T follicular helper cell (primary cell): ENCODE data around the gene LAPTM5.
A peak's percentile ranks its signal among the peaks of the same experiment; 100 is the strongest.
"Not testable (repeated sequence)": the region's sequence is repeated elsewhere in the genome, so short reads cannot be mapped to it uniquely, and the experiment has no call there.

Experiments
- DNase-seq: peaks from one replicate; pipeline ENCODE4 v3.0.0-alpha.2; 2020; ENCODE audit warnings: low read depth
- total RNA-seq, 2 experiments: gene quantifications; one replicate each; lab custom pipeline; 2026; lab: John Stamatoyannopoulos, UW

LAPTM5 gene
- total RNA-seq = 107 to 752 reads per million in 2 experiments

DNA sequence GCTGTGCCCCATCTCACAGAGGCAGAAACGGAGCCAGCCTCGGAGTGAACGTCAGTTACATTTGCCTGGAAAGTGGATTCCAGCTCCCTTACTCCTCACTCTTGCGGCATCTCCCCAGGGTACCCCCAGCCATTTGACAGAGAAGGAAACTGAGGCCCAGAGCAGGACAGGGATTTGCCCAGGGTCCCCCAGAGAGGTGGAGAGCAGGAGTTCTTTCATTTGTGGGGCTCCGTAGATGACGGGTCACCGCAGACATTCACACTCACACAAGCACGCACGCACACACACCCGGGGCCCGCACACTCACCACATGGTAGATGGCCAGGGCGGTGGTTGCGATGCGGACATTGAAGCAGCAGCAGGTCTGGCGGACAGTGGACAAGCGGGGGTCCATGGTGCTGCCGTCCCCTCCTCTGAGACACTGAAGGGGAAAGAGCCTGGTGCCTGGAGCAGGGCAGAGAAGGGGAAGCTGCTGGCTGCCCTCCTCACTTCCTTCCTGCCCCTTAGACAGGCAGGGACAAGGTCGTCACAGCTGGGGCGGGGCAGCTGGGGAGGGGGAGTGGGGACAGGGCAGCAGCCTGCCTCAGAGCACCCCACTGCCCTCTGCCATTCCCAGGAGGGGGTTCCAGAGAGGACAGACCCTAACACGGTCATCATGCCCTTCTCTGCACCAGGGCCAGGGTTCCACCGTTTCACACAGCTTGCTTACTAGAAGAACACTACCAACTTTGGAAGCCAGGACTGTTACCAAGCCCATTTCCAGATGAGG is at the start of gene LAPTM5:
Gene LAPTM5, minus strand, starts transcription at position 423 of the 769 bp plus-strand sequence. Its CDS starts 29 bp downstream, at position 394.
- DNase-seq = peak; percentile 53

- DNase-seq = no peak
Measured at GRCh38 chr1:30806381-30807317, 49.1 kb upstream of the LAPTM5 start.

- DNase-seq = no peak
Measured at GRCh38 chr1:30805304-30806003, 47.9 kb upstream of the LAPTM5 start.

DNA sequence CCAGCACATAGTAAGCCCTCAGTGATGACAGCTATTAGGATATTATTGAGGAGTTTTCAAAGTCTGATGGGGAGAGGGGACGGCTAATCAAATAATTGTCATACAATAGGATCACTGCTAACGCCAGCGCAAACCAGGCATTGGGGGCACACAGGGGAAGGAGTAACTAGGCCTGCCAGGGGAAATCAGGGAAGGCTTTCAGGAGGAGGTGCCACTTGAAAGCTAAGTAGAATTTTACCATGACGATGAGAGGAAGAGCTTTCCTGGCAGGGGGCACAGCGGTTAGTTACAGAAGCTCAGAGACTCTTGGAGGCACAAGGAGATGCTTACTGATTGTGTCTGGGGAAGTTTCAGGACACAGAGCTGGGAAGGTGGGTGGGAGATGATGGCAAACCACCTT is 47.2 kb upstream of the LAPTM5 start:
- DNase-seq = no peak

- DNase-seq = no peak
Measured at GRCh38 chr1:30804352-30804751, 46.8 kb upstream of the LAPTM5 start.

DNA sequence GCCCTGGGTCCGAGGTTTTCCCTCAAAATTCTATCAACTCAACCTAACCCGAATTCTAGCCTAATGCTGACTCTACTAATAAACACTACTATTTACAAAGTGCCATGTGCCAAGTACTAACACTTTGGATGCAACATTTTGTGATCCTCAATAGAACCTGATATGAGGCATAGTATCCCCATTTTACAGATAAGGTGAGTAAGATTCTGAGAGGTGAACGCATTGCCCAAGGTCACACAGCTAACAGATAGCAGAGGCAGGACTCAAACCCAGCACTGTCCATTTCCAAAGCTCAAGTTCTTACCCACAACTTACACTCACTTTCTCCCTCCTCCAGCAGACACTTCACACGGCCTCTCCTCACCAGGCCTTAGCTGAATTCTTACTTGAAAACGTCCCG is 46.0 kb upstream of the LAPTM5 start:
- DNase-seq = no peak

DNA sequence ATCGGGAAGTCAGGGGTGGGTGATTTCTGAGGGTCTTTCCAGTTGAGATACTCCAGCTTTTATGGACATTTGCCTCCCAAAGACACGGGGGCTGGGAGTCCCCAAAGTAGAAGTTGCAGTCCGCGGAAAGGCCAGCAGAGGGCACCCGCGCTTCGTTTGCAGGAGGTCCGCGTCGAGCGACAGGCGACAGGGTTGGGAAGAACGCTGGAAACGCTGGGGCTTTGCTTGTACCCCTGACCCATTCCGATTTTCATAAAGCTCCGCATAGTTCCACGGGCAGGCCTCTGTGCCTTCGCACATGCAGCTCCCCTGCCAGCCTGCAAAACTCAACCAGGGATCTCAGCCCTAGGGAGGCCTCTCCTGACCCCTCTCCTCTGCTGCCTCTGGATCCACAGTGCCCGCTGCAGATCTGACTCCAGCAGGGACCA is 44.2 kb upstream of the LAPTM5 start:
- DNase-seq = peak; percentile 64

GRCh38 chr1:30799233-30799511 is 41.6 kb upstream of the LAPTM5 start:
- DNase-seq = no peak

DNA sequence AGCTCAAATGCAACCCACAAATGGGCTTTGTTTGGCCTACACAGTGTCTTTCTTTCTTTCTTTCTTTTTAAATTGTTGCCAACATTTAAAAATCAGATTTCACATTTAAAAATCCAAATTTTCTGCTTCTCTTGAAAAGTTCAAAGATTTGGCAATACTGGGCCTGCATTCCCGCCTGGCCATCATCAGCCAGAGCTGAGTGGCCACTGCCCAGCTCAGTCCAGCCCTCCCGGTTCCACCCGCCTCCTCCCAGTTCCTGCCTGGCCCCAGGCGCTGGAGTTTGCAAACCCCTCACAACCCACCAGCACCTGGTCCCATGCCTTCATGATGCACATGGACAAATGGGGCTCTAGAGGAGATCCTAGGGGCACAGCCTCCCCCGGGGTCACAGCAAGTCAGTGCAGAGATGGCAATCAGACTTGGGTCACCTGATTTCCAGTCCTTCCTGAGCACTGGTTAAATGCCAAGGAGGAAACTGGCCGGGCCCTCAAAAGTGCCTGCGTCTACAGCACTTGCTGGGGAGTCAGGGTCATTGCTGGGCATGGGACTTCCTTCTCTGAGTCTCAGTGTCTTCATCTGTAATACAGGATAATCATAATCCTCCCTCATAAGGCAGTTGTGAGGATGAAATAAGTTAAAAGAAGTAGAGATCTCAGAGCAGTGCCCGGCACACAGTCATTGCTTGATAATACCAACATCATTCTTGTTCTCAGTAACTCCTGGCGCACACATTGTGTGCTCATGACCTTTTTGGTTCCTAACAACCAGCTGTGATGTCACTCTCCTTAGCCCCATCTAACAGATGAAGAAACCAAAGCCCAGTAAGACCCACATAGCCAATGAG is 41.0 kb upstream of the LAPTM5 start:
- DNase-seq = no peak

GRCh38 chr1:30795026-30795425 is 37.5 kb upstream of the LAPTM5 start:
- no peak for DNase-seq

GRCh38 chr1:30794260-30794659 is 36.7 kb upstream of the LAPTM5 start:
- no peak for DNase-seq

DNA sequence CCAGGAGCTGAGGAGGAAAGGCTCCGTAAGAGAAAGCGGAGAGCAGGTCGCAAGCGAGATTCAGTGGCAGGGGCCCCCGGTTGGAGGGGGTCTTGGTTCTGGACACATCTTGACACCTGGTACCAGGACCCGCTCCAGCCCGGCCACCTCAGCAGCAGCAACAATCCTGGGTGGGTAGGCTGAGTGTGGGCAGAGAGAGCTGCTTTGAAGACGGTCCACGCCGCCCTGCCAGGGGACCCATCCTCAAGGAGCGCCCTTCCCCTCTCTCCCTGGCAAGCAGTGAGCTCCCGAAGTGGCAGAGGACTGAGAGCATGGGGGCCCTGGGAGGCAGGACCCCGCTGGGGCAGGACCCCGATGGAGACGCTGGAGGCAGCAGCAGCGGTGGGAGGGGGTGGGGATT is 35.6 kb upstream of the LAPTM5 start:
- DNase-seq = no peak

GRCh38 chr1:30791868-30792267 is 34.3 kb upstream of the LAPTM5 start:
- DNase-seq = no peak

- DNase-seq = no peak
Measured at GRCh38 chr1:30790850-30791778, 33.5 kb upstream of the LAPTM5 start.

GRCh38 chr1:30790256-30790525 is 32.6 kb upstream of the LAPTM5 start:
- DNase-seq = not testable (repeated sequence)

- DNase-seq = no peak
Measured at GRCh38 chr1:30789388-30790255, 32.0 kb upstream of the LAPTM5 start.

- no peak for DNase-seq
Measured at GRCh38 chr1:30788580-30789387, 31.2 kb upstream of the LAPTM5 start.

GRCh38 chr1:30787856-30788495 is 30.4 kb upstream of the LAPTM5 start:
- no peak for DNase-seq
